ENCODE results near the gene ZFY.

DNA sequence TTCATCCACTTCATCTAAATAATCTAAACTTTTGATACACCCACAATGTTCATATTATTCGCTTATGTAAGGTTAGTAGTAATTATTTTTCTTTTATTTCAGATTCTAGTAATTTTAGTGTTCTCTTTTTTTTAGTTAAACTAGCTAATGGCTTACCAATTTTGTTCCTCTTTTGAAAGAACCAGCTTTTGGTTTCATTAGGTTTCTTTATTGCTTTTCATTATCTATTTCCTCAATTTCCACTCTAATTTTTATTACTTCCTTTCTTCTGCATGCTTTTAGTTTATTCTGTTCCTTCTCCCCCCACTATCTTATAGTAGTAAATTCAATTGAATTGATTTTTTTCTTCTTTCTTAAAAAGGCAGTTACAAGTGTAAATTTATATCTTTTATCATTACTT lies 90.2 kb downstream of the ZFY start:
- TF ChIP-seq ZFP3 (CRISPR knock-in tag; IDR thresholded peaks at IDR 0.05): no peak
- no peak for TF ChIP-seq CREB5 (CRISPR knock-in tag; IDR thresholded peaks at IDR 0.05; ENCODE audit: low read depth)
- no peak for TF ChIP-seq PPARA (CRISPR knock-in tag; IDR thresholded peaks at IDR 0.05; ENCODE audit: borderline replicate concordance)

Measured in SK-N-SH treated with all-trans-retinoic acid at 6 μM for 48 hours (cell line).